HG02763 (cell line): ENCODE results near the gene TRPC6.

Experiments
- ATAC-seq: cut with Tn5 transposase; IDR thresholded peaks from one replicate; pipeline ENCODE4 v1.9.1; 2021; ENCODE audit warnings: mild to moderate bottlenecking, moderate library complexity; ENCODE audit not compliant: unreplicated experiment

Gene TRPC6

GRCh38 chr11:101583251-101584128 lies at the start of gene TRPC6:
TRPC6 (minus strand) TSS chr11:101584007; CDS start chr11:101583503, 504 bp downstream.
- no peak for ATAC-seq

DNA sequence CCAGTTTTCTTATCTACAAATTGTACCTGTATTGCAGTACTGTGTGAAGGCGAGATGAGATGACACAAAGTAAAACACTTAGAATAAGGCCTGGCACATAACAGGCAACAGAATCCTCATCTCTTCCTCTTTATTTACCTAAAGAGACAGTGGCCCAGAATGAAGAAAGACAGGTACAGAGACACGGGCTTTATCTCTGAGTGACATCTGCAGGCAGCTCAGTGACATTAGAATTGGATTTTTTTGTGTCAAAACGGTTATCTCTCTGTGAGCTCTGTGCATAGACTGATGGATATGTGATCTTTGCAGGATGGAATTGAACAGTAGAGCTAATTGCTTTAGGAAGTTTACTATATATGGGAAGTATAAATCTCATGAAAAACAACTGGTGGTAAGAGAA lies 36.2 kb upstream of the TRPC6 start:
- ATAC-seq = no peak

DNA sequence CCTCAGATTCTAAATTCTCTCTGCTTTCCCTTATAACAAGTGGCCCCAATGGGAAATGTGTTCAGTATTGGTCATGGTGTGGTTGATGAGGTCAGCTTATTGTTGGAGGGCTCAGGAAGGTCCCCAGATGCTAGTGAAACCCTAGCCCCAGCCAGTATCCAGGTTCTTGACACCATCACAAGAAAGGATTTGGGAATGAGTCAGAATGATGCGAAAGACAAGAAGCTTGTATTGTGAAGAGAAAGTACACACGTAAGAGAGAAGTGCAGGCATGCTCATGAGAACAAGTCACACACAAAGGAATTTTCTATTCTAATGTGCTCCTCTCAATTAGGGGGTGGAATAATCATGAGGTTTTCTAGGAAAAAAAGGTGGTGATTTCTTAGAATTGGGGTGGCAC lies 34.9 kb upstream of the TRPC6 start:
- no peak for ATAC-seq

DNA sequence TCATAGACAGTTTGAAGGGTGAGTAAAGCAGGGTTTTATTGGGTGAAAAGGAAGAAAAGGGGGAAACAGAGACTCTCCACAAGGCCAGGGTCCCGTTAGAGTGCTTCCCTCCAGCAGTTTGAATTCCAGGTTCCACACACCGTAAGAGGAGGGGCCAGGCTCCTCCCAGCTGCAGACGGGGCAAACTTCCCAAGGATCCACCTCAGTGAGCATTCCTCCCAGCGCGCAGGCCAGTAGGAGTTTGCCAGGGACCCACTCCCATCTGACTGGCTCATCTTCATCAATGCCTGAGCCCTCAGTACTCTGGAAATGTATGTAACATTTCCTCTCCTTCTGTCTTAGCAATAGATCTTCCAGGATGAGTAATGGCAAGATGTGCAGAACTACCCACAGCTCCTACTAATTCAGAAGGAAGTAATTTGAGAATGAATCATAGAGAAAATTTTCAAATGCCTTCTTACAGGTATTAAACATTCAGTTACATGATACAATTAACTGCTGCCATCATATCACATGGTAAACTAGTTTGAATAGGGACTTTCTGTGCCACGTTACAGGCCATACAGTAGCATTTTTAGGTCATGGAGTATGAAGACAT lies 34.0 kb upstream of the TRPC6 start:
- ATAC-seq = no peak

DNA sequence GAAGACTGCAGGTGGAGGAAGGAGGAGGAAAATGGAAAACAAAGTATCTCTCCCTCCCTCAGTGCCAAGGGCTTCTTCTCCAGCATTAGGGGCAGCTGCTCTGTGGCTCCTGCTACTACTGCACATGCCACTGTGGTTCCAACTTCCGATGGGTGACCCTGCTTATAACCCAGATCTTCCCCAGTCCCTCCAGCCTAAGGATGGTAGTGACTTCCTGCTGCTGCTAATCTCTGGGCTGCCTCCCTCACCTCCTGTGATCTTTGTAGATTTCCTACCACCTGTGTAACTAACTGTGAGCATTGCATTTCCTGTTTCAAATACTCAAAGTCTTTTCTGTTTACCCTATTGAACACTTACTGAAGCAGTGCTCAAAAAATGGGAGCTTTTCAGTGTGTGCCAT lies 28.7 kb upstream of the TRPC6 start:
- no peak for ATAC-seq

DNA sequence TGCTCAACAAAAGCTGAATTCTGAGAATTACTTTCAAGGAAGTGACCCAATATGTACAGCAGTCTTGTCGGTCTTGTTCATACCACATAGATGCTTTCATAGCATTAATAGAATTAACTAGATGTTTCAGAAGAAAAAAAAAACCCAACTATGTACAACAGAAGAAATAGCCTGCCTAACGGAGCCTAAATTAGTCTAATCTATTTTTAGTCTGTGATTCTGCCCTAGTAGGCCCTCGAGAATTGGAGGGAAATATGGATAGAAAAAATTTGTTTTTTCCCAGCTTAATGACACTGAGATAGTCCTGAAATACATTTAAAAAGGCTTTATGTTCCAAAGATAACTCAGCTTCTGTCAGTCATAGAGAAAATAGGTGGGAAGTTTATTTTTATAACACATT lies 17.1 kb upstream of the TRPC6 start:
- ATAC-seq = no peak

GRCh38 chr11:101586965-101587364 lies 3.2 kb upstream of the TRPC6 start:
- no peak for ATAC-seq

- ATAC-seq = no peak
Observed at GRCh38 chr11:101584655-101585054, 848 bp upstream of the TRPC6 start.

DNA sequence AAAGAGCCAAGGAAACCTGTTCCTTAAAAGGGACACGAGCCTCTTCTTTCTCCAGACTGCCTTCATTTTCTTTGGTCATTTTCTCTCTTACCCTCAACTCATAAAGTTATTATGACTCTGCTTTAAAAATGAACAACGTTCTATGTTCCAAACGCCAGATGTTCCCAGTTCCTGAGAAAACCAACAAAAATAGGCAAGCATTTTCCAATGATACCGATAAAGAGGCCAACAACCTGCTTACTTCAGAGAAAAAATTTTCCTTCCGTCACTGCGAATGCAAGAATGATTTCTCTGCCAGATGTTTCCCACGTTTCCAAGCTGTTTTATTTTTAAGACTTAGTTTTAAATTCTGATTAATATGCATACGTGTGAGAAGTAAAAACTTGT lies 315 bp upstream of the TRPC6 start:
- no peak for ATAC-seq

DNA sequence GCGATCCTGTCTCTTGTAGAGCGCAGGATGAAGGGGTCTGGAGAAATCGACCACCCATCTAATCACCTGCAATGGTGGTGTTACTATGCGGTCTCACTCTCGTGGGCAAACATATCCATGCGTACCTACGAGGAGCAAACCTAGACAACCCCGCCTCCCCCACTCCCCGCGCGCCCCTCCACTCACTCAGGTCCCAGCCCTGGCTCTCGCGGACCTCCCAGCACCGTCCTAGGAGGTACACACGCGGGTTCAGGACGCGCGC lies 887 bp downstream of the TRPC6 start:
- no peak for ATAC-seq

GRCh38 chr11:101582236-101582988 lies 1.4 kb downstream of the TRPC6 start:
- no peak for ATAC-seq

DNA sequence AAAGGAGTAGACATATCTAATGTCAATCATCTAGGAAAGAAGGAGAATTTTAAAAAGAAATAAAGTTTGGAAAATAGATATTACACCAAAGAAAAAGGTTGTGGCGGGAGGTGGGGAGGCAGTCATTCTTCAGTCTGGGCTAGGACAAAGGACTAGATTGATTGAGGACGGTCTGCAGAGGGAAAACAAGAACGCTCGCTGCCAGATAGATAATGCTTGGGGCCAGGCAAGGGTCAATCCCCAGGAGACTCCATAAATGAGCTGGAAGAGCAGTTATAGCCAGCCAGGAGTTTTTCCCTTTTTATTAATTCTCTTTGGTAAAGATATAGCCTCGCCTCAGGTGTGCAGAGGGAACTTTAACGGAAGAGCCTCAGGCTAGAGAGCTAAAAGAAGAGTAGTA lies 6.3 kb downstream of the TRPC6 start:
- ATAC-seq = no peak

GRCh38 chr11:101576456-101576855 lies 7.4 kb downstream of the TRPC6 start:
- no peak for ATAC-seq

- no peak for ATAC-seq
Observed at GRCh38 chr11:101574886-101575285, 8.9 kb downstream of the TRPC6 start.

DNA sequence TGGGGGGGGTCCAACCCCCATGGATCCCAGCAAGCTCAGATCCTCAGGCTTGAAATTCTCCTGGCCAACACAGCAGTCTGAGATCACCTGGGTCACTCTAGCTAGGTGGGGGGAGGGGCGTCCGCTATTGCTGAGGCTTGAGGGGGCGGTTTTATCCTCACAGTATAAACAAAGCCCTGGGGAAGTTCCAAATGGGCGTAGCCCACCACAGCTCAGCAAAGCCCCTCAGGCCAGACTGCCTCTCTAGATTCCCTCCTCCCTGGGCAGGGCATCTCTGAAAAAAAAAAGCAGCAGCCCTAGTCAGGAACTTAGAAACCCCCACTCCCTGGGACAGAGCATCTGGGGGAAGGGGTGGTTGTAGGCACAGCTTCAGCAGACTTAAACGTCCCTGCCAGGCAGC lies 16.7 kb downstream of the TRPC6 start:
- no peak for ATAC-seq

GRCh38 chr11:101566626-101567025 lies 17.2 kb downstream of the TRPC6 start:
- ATAC-seq = no peak

DNA sequence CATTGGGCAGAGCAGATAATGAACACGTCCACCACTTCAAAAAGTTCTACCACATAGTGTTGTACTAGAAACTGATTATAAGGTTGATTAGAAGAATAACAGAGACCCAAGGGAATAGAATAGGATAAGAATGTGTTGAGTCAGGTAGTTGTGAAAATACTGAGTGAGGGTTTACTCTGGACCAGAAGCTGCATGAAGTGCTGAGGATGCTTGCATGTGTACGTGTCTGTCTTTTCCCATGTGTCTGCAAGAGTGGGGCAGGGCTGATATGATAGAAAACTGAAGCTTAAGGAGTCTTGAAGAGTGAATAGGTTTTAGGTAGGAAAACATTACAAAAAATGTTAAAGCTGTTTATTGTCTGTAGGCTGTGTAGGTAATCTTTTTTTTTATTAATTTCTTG lies 20.6 kb downstream of the TRPC6 start:
- ATAC-seq = no peak

- no peak for ATAC-seq
Observed at GRCh38 chr11:101555366-101555765, 28.4 kb downstream of the TRPC6 start.

GRCh38 chr11:101553891-101554292 lies 29.9 kb downstream of the TRPC6 start:
- peak; percentile 95 for ATAC-seq

- ATAC-seq = no peak
Observed at GRCh38 chr11:101552888-101553287, 30.9 kb downstream of the TRPC6 start.

DNA sequence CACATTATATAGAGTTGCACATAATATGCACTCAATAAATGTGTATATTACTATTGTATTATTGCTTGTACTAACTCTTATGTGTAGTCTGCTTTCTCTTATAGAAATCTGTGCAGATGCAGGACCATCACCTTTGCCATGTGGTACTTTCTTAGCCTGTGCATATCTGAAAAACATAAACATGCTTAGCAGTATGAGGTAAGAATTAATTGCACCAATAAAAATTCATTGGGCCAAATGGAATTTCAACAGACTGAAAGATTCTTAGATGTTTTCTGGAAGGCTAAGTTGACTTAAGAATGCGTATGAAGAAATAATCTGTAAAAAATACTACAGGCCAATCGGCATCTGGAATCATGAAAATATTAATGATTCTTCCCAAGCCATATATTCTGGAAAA lies 55.3 kb downstream of the TRPC6 start:
- no peak for ATAC-seq

DNA sequence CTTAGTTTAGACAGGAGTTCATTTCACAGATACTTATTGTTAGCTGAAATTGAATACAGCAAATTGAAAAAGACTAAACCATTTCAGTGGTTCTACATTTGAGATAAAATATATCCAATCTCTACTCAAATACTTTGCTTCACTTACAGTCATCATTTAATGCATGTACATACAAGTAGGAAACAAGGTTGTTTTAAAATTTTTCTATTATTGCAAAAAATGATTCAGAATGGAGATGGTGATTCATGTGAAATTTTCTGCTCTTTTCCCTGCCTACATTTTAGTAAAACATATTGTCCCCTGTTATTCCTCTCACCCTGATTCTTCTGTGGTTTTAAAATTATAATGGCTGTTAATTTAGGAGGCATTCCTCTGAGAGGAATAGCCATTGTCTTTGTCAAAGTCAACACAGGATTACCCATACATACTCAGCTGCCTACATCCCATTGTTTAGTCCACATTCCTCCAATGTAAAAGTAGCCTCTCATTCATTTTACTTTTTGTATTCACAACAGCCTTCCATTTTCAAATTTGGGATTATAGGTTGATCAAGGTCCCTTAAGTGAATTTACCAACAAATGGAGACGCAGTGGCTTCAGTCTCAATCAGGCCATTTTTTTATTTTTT lies 60.1 kb downstream of the TRPC6 start:
- ATAC-seq = no peak
